ENCODE data around the gene GJB5. TPM values are rescaled to one million over a fixed set of nuclear protein-coding genes. Genes with fewer than 3 reads are reported as not detected.

GJB5 gene
- total RNA-seq, 1 experiment from 2014 or later, result not detected

DNA sequence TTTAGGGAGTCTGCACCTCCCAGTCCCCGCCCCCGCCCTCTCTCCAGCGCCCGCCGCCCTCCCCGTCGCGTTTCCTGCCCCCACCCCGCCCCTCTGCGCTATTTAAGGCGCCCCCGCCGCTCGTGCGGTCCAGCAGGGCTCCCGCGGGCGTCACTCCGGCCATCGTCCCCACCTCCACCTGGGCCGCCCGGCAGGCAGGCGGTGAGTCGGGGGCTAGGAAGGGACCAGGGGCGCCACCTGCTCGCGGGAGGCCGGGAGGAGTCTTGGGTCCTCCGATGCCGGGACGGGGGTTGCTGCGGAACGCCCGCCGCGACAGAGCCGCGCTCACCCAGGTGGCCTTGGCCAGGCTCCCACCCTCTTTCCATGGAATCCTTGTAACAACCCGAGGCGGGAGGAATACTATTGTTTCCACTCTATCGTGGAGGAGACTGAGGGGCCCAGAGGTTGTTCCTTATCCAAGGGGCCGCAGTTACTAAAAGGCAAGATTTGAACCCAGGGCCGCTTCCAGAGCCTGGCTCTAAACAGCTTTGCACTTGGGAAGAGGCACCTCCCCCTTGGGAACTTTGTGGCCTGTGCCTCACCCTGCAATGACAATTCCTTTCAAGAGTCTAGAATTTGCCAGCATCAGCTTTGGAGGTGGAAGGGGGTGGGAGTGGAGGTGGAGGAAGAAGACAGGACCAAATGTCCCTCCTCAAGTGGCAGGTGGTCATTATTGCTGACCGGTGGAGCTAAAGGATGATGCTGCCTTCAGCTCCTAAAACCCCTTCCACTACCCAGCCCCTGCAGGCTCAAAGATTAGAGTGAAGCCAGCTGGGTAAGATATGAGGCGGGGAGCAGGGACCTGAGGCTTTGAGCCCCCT is 38.3 kb downstream of the GJB5 start, which contains the start of gene GJA4:
Gene GJA4, plus strand, starts transcription at position 132 of the 860 bp plus-strand sequence. CDS start 1,215 bp downstream, outside the sequence.
- no TSS peak for BruUV-seq (replicated peaks)
- Histone ChIP-seq H3K4me3 (ENCODE audit: low read depth in 2 of 2, low read length in 2 of 2) (no peak within 1 kb of the TSS), H3K9me3 (ENCODE audit: control insufficient read depth, insufficient read depth, low read depth, low read length) (no peaks in the 10 kb centered on the region), H3K27me3 (ENCODE audit: control insufficient read depth, insufficient read depth, low read length) (no peaks in the 10 kb centered on the region), H3K4me1 (ENCODE audit: control insufficient read depth, insufficient read depth, low read length) (no peaks in the 10 kb centered on the region), H3K27ac (ENCODE audit: low read length) (no peak within 1 kb of the TSS), H3K36me3 (ENCODE audit: control insufficient read depth, insufficient read depth, low read length) (no peaks in the 10 kb centered on the region)
- DNase-seq (ENCODE audit: low read depth, low spot score) (no peak), ATAC-seq (no peak)
- intact Hi-C loops (cut with micrococcal nuclease; ENCODE audit: unreplicated experiment) (no loop called here), in situ Hi-C loops (cut with HindIII; ENCODE audit: low pct_unique_long_range_greater_than_20kb, low sequenced_read_pairs) (no loop called here)
- TF ChIP-seq, protein P1, sequence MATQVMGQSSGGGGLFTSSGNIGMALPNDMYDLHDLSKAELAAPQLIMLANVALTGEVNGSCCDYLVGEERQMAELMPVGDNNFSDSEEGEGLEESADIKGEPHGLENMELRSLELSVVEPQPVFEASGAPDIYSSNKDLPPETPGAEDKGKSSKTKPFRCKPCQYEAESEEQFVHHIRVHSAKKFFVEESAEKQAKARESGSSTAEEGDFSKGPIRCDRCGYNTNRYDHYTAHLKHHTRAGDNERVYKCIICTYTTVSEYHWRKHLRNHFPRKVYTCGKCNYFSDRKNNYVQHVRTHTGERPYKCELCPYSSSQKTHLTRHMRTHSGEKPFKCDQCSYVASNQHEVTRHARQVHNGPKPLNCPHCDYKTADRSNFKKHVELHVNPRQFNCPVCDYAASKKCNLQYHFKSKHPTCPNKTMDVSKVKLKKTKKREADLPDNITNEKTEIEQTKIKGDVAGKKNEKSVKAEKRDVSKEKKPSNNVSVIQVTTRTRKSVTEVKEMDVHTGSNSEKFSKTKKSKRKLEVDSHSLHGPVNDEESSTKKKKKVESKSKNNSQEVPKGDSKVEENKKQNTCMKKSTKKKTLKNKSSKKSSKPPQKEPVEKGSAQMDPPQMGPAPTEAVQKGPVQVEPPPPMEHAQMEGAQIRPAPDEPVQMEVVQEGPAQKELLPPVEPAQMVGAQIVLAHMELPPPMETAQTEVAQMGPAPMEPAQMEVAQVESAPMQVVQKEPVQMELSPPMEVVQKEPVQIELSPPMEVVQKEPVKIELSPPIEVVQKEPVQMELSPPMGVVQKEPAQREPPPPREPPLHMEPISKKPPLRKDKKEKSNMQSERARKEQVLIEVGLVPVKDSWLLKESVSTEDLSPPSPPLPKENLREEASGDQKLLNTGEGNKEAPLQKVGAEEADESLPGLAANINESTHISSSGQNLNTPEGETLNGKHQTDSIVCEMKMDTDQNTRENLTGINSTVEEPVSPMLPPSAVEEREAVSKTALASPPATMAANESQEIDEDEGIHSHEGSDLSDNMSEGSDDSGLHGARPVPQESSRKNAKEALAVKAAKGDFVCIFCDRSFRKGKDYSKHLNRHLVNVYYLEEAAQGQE (IDR thresholded peaks at IDR 0.05; ENCODE audit: insufficient read depth in 1 of 2, low read depth in 2 of 2, low read length in 1 of 2), result no peak
- TF ChIP-seq SIN3A (IDR thresholded peaks at IDR 0.05; ENCODE audit: borderline replicate concordance, insufficient read depth, low read depth, low read length) (no peak), TCF7L2 (IDR thresholded peaks at IDR 0.05; ENCODE audit: low read depth, low read length) (no peak), POLR2AphosphoS5 (IDR thresholded peaks at IDR 0.05; ENCODE audit: low read depth, low read length) (no peak)
- TF ChIP-seq, protein P2, sequence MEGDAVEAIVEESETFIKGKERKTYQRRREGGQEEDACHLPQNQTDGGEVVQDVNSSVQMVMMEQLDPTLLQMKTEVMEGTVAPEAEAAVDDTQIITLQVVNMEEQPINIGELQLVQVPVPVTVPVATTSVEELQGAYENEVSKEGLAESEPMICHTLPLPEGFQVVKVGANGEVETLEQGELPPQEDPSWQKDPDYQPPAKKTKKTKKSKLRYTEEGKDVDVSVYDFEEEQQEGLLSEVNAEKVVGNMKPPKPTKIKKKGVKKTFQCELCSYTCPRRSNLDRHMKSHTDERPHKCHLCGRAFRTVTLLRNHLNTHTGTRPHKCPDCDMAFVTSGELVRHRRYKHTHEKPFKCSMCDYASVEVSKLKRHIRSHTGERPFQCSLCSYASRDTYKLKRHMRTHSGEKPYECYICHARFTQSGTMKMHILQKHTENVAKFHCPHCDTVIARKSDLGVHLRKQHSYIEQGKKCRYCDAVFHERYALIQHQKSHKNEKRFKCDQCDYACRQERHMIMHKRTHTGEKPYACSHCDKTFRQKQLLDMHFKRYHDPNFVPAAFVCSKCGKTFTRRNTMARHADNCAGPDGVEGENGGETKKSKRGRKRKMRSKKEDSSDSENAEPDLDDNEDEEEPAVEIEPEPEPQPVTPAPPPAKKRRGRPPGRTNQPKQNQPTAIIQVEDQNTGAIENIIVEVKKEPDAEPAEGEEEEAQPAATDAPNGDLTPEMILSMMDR (IDR thresholded peaks at IDR 0.05), result no peak
- ChIA-PET POLR2A (no interaction called here), CTCF (no interaction called here)

DNA sequence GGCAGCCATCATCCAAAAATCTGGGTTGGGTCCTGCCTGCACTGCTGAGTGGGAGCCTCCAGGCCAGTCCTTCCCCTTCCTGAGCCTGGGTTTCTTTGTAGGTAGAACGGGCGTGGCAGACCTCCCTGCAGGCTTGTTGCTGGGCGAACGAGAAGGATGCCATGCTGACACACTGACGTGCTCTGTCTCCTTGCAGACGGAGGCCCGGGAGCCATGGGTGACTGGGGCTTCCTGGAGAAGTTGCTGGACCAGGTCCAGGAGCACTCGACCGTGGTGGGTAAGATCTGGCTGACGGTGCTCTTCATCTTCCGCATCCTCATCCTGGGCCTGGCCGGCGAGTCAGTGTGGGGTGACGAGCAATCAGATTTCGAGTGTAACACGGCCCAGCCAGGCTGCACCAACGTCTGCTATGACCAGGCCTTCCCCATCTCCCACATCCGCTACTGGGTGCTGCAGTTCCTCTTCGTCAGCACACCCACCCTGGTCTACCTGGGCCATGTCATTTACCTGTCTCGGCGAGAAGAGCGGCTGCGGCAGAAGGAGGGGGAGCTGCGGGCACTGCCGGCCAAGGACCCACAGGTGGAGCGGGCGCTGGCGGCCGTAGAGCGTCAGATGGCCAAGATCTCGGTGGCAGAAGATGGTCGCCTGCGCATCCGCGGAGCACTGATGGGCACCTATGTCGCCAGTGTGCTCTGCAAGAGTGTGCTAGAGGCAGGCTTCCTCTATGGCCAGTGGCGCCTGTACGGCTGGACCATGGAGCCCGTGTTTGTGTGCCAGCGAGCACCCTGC is 39.3 kb downstream of the GJB5 start:
- no TSS peak for BruUV-seq (replicated peaks)
- H3K4me1 ChIP-seq (ENCODE audit: control insufficient read depth, insufficient read depth, low read length), result no peaks in the 10 kb centered on the region
- ChIA-PET POLR2A (no interaction called here), CTCF (no interaction called here)
- H3K4me3 ChIP-seq (ENCODE audit: low read depth in 2 of 2, low read length in 2 of 2), result no peak overlapping the region
- TF ChIP-seq TCF7L2 (IDR thresholded peaks at IDR 0.05; ENCODE audit: low read depth, low read length) (no peak), SIN3A (IDR thresholded peaks at IDR 0.05; ENCODE audit: borderline replicate concordance, insufficient read depth, low read depth, low read length) (no peak), POLR2AphosphoS5 (IDR thresholded peaks at IDR 0.05; ENCODE audit: low read depth, low read length) (no peak)
- TF ChIP-seq, protein P2 (IDR thresholded peaks at IDR 0.05), result no peak
- TF ChIP-seq, protein P1 (IDR thresholded peaks at IDR 0.05; ENCODE audit: insufficient read depth in 1 of 2, low read depth in 2 of 2, low read length in 1 of 2), result no peak
- no peaks in the 10 kb centered on the region for H3K9me3 ChIP-seq (ENCODE audit: control insufficient read depth, insufficient read depth, low read depth, low read length)
- DNase-seq (ENCODE audit: low read depth, low spot score) (no peak), ATAC-seq (no peak)
- no peaks in the 10 kb centered on the region for H3K27me3 ChIP-seq (ENCODE audit: control insufficient read depth, insufficient read depth, low read length)
- no peak overlapping the region for H3K27ac ChIP-seq (ENCODE audit: low read length)
- intact Hi-C loops (cut with micrococcal nuclease; ENCODE audit: unreplicated experiment) (no loop called here), in situ Hi-C loops (cut with HindIII; ENCODE audit: low pct_unique_long_range_greater_than_20kb, low sequenced_read_pairs) (no loop called here)
- no peaks in the 10 kb centered on the region for H3K36me3 ChIP-seq (ENCODE audit: control insufficient read depth, insufficient read depth, low read length)
